Skeletal muscle satellite cell (primary cell): ENCODE data around the gene L3MBTL4.
"Not testable (repeated sequence)": the region's sequence is repeated elsewhere in the genome, so short reads cannot be mapped to it uniquely, and the experiment has no call there.

Experiments
- H3K27me3 ChIP-seq: 2 replicates; pipeline ENCODE4 v1.7.0; 2013; ENCODE audit warnings: low read length; ENCODE audit not compliant: control insufficient read depth, insufficient read depth
- H3K36me3 ChIP-seq: 2 replicates; pipeline ENCODE4 v1.7.0; 2013; ENCODE audit warnings: mild to moderate bottlenecking, control low read depth, low read length; ENCODE audit not compliant: insufficient read depth
- H3K4me1 ChIP-seq: 2 replicates; pipeline ENCODE4 v1.7.0; 2013; ENCODE audit warnings: low read length; ENCODE audit not compliant: control insufficient read depth, insufficient read depth
- H3K4me2 ChIP-seq: 2 replicates; pipeline ENCODE4 v1.7.0; 2013; ENCODE audit warnings: mild to moderate bottlenecking, low read length
- H3K4me3 ChIP-seq: 2 replicates; pipeline ENCODE4 v1.7.0; 2013; ENCODE audit warnings: low read length
- H3K9ac ChIP-seq: 2 replicates; pipeline ENCODE4 v1.7.0; 2013; ENCODE audit warnings: mild to moderate bottlenecking, low read depth, low read length, moderate library complexity
- H3K9me3 ChIP-seq: replicated peaks from 2 replicates; pipeline ENCODE4 v1.7.0; 2013; ENCODE audit warnings: mild to moderate bottlenecking, control low read depth, low read length

Gene L3MBTL4

GRCh38 chr18:6204476-6204875 is 210.2 kb downstream of the L3MBTL4 start:
- H3K9me3 ChIP-seq: no peaks in the 10 kb centered on the region
- H3K4me3 ChIP-seq: no peak overlapping the region
- no peak overlapping the region for H3K9ac ChIP-seq
- no peaks in the 10 kb centered on the region for H3K4me1 ChIP-seq
- no peaks in the 10 kb centered on the region for H3K27me3 ChIP-seq
- H3K4me2 ChIP-seq: no peak overlapping the region
- no peaks in the 10 kb centered on the region for H3K36me3 ChIP-seq

- no peaks in the 10 kb centered on the region for H3K27me3 ChIP-seq
- H3K4me2 ChIP-seq: no peak overlapping the region
- H3K36me3 ChIP-seq: no peaks in the 10 kb centered on the region
- H3K4me3 ChIP-seq: no peak overlapping the region
- H3K4me1 ChIP-seq: no peaks in the 10 kb centered on the region
- no peaks in the 10 kb centered on the region for H3K9me3 ChIP-seq
- H3K9ac ChIP-seq: no peak overlapping the region
Measured at GRCh38 chr18:6203791-6204190, 210.9 kb downstream of the L3MBTL4 start.

- no peak overlapping the region for H3K9ac ChIP-seq
Measured at GRCh38 chr18:6202861-6203260, 211.8 kb downstream of the L3MBTL4 start.

DNA sequence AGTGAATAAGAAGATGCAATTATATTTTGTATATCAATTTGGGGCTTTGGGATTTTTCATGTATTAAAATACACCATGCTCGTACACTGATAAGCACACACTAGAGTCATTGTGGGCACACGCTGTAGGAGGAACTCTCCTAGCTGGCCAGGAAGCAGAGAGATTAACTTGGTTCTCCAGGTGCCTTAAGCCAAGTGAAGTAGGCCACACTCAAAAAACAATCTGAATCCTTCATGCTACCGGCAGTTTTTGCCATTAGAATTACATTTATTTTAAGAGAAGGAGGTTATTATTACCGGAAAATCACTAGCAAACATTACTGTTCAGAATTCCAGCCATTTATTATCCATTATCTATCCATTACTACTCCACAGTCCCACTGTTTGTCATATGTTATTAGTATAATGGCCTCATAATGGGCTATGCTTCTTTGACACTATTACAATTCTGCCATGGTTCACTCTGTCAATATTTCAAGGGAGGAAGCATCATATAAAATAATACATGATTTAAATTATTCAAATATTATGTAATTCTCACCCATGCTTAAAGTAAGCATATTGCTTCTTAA is 214.4 kb downstream of the L3MBTL4 start:
- Histone ChIP-seq H3K9me3 (no peaks in the 10 kb centered on the region), H3K27me3 (no peaks in the 10 kb centered on the region), H3K9ac (no peak overlapping the region), H3K4me2 (no peak overlapping the region), H3K4me3 (no peak overlapping the region), H3K4me1 (no peaks in the 10 kb centered on the region), H3K36me3 (no peaks in the 10 kb centered on the region)

More at GRCh38 chr18:6202861-6203260, 211.8 kb downstream of the L3MBTL4 start:
- no peaks in the 10 kb centered on the region for H3K4me1 ChIP-seq
- H3K27me3 ChIP-seq: no peaks in the 10 kb centered on the region
- no peak overlapping the region for H3K4me2 ChIP-seq
- H3K4me3 ChIP-seq: no peak overlapping the region
- no peaks in the 10 kb centered on the region for H3K36me3 ChIP-seq
- no peaks in the 10 kb centered on the region for H3K9me3 ChIP-seq

GRCh38 chr18:6199777-6200176 is 214.9 kb downstream of the L3MBTL4 start:
- Histone ChIP-seq H3K9ac (no peak overlapping the region), H3K36me3 (no peaks in the 10 kb centered on the region), H3K4me1 (no peaks in the 10 kb centered on the region), H3K4me3 (no peak overlapping the region), H3K4me2 (no peak overlapping the region), H3K27me3 (no peaks in the 10 kb centered on the region), H3K9me3 (no peaks in the 10 kb centered on the region)

DNA sequence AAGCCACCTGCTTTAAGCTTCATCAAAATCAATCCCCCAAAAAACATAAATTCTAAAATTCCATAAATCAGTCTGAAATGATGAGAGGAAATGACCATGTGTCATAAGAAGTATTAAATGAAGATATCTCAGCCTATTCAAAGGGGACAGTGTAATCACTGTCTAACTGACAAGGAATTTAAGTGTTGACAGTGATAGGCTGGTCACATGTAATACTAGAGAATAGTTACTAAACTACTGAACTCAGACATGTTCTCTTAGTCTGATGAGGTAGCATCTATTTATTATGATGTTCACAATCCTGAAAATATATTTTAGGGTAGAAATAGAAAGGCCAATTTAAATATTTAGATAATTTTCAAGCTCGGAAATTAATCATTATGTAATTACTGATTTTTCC is 216.1 kb downstream of the L3MBTL4 start:
- H3K9ac ChIP-seq: no peak overlapping the region
- H3K36me3 ChIP-seq: no peaks in the 10 kb centered on the region
- H3K4me1 ChIP-seq: no peaks in the 10 kb centered on the region
- no peak overlapping the region for H3K4me2 ChIP-seq
- H3K4me3 ChIP-seq: no peak overlapping the region
- H3K9me3 ChIP-seq: no peaks in the 10 kb centered on the region
- H3K27me3 ChIP-seq: no peaks in the 10 kb centered on the region

- no peaks in the 10 kb centered on the region for H3K36me3 ChIP-seq
- H3K4me2 ChIP-seq: no peak overlapping the region
- no peaks in the 10 kb centered on the region for H3K9me3 ChIP-seq
- H3K9ac ChIP-seq: no peak overlapping the region
- no peaks in the 10 kb centered on the region for H3K4me1 ChIP-seq
- no peaks in the 10 kb centered on the region for H3K27me3 ChIP-seq
- H3K4me3 ChIP-seq: no peak overlapping the region
Measured at GRCh38 chr18:6194640-6195039, 220.1 kb downstream of the L3MBTL4 start.

- not testable (repeated sequence) for H3K36me3 ChIP-seq, H3K4me3 ChIP-seq, H3K9me3 ChIP-seq, H3K27me3 ChIP-seq, H3K9ac ChIP-seq, H3K4me1 ChIP-seq, H3K4me2 ChIP-seq
Measured at GRCh38 chr18:6185782-6186181, 228.9 kb downstream of the L3MBTL4 start.

GRCh38 chr18:6174983-6175745 is 239.5 kb downstream of the L3MBTL4 start:
- H3K36me3 ChIP-seq: no peaks in the 10 kb centered on the region
- H3K27me3 ChIP-seq: no peaks in the 10 kb centered on the region
- no peaks in the 10 kb centered on the region for H3K9me3 ChIP-seq
- H3K4me1 ChIP-seq: no peaks in the 10 kb centered on the region
- H3K4me3 ChIP-seq: no peak overlapping the region
- no peak overlapping the region for H3K9ac ChIP-seq
- H3K4me2 ChIP-seq: no peak overlapping the region

DNA sequence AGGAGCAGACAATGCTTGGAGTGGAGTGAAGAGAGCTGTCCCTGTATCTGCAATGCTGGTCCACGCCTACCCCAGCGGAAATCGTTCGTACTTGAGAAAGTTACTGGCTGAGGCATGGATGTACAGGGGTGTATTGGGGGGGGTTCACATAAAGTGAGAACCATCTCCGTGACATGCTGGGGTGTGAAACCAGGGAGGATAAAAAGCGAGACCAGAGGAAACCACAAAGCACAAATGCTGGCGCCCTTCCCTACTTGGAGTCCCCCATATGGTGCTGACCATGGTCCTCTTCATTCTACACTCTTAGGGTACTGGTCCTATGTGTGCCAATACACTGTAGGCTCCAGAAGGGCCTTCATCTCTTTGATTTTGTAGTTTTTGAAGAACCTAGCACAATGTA is 244.1 kb downstream of the L3MBTL4 start:
- no peaks in the 10 kb centered on the region for H3K4me1 ChIP-seq
- no peaks in the 10 kb centered on the region for H3K9me3 ChIP-seq
- H3K4me2 ChIP-seq: no peak overlapping the region
- no peak overlapping the region for H3K9ac ChIP-seq
- H3K4me3 ChIP-seq: no peak overlapping the region
- H3K36me3 ChIP-seq: no peaks in the 10 kb centered on the region
- H3K27me3 ChIP-seq: no peaks in the 10 kb centered on the region

GRCh38 chr18:6161549-6161948 is 253.2 kb downstream of the L3MBTL4 start:
- no peak overlapping the region for H3K4me3 ChIP-seq
- no peaks in the 10 kb centered on the region for H3K27me3 ChIP-seq
- no peak overlapping the region for H3K4me2 ChIP-seq
- no peaks in the 10 kb centered on the region for H3K36me3 ChIP-seq
- H3K9ac ChIP-seq: no peak overlapping the region
- H3K4me1 ChIP-seq: no peaks in the 10 kb centered on the region
- no peaks in the 10 kb centered on the region for H3K9me3 ChIP-seq

DNA sequence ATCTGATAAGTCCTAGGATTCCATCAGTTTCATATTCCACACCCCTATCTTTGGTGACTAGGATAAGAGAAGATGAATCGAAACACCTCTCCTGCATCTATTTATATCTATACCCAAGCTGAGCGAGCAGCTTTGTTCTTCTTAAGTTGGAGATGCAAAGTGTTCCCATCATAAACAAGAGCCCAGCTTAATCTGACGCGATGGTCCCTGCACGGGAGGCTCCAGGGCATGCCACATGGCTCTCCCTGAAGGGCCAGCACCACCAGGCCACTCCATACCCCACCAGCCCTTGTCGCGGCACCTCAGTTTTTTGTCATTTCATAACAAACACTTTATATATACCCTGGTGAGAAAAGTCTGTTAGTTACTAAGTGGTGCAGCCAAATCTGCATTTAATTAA is 255.3 kb downstream of the L3MBTL4 start:
- H3K9ac ChIP-seq: no peak overlapping the region
- H3K4me3 ChIP-seq: no peak overlapping the region
- H3K27me3 ChIP-seq: no peaks in the 10 kb centered on the region
- no peaks in the 10 kb centered on the region for H3K36me3 ChIP-seq
- no peak overlapping the region for H3K4me2 ChIP-seq
- no peaks in the 10 kb centered on the region for H3K9me3 ChIP-seq
- no peaks in the 10 kb centered on the region for H3K4me1 ChIP-seq
